Measurements from ENCODE around the gene BAHCC1. TPM values are rescaled to one million over a fixed set of nuclear protein-coding genes. Genes with fewer than 3 reads are reported as not detected.

BAHCC1 gene
- total and polyA plus RNA-seq, 2 of the 8 experiments (the other 6 are each of a cell fraction or from before 2014, with no cell fraction given) = 0.26 to 0.58 TPM

- TF ChIP-seq YY1 (IDR thresholded peaks at IDR 0.05; ENCODE audit: low read depth, low read length) (no peak), POU5F1 (IDR thresholded peaks at IDR 0.05; ENCODE audit: low read depth, low read length) (no peak)
- TF ChIP-seq, protein P1, sequence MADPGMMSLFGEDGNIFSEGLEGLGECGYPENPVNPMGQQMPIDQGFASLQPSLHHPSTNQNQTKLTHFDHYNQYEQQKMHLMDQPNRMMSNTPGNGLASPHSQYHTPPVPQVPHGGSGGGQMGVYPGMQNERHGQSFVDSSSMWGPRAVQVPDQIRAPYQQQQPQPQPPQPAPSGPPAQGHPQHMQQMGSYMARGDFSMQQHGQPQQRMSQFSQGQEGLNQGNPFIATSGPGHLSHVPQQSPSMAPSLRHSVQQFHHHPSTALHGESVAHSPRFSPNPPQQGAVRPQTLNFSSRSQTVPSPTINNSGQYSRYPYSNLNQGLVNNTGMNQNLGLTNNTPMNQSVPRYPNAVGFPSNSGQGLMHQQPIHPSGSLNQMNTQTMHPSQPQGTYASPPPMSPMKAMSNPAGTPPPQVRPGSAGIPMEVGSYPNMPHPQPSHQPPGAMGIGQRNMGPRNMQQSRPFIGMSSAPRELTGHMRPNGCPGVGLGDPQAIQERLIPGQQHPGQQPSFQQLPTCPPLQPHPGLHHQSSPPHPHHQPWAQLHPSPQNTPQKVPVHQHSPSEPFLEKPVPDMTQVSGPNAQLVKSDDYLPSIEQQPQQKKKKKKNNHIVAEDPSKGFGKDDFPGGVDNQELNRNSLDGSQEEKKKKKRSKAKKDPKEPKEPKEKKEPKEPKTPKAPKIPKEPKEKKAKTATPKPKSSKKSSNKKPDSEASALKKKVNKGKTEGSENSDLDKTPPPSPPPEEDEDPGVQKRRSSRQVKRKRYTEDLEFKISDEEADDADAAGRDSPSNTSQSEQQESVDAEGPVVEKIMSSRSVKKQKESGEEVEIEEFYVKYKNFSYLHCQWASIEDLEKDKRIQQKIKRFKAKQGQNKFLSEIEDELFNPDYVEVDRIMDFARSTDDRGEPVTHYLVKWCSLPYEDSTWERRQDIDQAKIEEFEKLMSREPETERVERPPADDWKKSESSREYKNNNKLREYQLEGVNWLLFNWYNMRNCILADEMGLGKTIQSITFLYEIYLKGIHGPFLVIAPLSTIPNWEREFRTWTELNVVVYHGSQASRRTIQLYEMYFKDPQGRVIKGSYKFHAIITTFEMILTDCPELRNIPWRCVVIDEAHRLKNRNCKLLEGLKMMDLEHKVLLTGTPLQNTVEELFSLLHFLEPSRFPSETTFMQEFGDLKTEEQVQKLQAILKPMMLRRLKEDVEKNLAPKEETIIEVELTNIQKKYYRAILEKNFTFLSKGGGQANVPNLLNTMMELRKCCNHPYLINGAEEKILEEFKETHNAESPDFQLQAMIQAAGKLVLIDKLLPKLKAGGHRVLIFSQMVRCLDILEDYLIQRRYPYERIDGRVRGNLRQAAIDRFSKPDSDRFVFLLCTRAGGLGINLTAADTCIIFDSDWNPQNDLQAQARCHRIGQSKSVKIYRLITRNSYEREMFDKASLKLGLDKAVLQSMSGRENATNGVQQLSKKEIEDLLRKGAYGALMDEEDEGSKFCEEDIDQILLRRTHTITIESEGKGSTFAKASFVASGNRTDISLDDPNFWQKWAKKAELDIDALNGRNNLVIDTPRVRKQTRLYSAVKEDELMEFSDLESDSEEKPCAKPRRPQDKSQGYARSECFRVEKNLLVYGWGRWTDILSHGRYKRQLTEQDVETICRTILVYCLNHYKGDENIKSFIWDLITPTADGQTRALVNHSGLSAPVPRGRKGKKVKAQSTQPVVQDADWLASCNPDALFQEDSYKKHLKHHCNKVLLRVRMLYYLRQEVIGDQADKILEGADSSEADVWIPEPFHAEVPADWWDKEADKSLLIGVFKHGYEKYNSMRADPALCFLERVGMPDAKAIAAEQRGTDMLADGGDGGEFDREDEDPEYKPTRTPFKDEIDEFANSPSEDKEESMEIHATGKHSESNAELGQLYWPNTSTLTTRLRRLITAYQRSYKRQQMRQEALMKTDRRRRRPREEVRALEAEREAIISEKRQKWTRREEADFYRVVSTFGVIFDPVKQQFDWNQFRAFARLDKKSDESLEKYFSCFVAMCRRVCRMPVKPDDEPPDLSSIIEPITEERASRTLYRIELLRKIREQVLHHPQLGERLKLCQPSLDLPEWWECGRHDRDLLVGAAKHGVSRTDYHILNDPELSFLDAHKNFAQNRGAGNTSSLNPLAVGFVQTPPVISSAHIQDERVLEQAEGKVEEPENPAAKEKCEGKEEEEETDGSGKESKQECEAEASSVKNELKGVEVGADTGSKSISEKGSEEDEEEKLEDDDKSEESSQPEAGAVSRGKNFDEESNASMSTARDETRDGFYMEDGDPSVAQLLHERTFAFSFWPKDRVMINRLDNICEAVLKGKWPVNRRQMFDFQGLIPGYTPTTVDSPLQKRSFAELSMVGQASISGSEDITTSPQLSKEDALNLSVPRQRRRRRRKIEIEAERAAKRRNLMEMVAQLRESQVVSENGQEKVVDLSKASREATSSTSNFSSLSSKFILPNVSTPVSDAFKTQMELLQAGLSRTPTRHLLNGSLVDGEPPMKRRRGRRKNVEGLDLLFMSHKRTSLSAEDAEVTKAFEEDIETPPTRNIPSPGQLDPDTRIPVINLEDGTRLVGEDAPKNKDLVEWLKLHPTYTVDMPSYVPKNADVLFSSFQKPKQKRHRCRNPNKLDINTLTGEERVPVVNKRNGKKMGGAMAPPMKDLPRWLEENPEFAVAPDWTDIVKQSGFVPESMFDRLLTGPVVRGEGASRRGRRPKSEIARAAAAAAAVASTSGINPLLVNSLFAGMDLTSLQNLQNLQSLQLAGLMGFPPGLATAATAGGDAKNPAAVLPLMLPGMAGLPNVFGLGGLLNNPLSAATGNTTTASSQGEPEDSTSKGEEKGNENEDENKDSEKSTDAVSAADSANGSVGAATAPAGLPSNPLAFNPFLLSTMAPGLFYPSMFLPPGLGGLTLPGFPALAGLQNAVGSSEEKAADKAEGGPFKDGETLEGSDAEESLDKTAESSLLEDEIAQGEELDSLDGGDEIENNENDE (IDR thresholded peaks at IDR 0.05; ENCODE audit: insufficient replicate concordance, low read length) = no peak
These were observed 93.1 kb downstream of the BAHCC1 start (continued) for GRCh38 chr17:81488276-81488860.

Measured in H1 (cell line).